ENCODE measurements around the gene GNG12.

DNA sequence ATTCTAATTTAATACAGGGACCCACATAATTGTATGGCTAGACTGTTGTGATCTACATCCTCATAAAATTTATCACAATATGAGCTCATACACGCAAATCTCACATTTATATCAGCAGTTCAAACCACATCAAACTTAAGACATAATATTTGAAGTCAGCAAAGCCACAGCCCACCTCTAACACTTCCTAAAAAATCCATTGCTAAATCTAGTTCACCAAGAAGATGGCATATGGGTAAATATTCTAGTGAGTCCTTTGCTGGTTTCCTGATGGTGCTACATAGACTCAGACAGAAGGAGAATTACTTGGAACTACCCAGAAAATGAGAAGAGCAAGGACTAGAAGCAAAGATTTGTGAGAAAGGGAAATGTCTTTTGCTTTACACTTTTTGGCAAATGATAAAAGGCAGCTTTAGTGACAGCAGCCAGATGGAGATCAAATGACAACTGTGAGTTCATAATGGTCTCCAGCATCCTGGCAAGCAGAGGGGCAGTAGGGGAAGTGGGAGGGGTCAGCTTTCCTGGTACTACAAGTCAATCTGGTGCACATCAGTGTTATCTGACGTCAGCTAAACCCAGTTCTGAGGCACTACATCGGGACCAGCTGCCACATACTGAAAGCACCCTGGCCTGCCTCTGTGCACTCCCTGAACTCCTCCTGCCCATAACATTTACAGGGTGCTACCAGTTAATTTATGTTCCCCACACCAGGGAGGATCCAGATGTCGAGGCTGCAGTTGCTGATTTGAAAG is 158.8 kb downstream of the GNG12 start:
- TF ChIP-seq TAF1 (IDR thresholded peaks at IDR 0.05; ENCODE audit: low read depth, low read length) (no peak), POLR2AphosphoS5 (IDR thresholded peaks at IDR 0.05; ENCODE audit: low read depth, low read length) (no peak), POLR2A (IDR thresholded peaks at IDR 0.05; ENCODE audit: low read depth, low read length) (no peak)

Measured in GM12891 (cell line).